Omental fat pad (tissue), 4 donors: Measurements from ENCODE around the gene AIM2. TPM values are rescaled to one million over a fixed set of nuclear protein-coding genes. Genes with fewer than 3 reads are reported as not detected.

Experiments used
- ATAC-seq: fragments of 150-250 bp; one replicate; pipeline ENCODE4 v1.9.1; 2016; ENCODE audit warnings: mild to moderate bottlenecking, moderate library complexity; ENCODE audit not compliant: low FRiP score
- DNase-seq: peaks from one replicate; pipeline ENCODE4 v3.0.0-alpha.2; 2019; ENCODE audit warnings: low spot score
- CTCF ChIP-seq, 3 donors: fragments of 450-650 bp; IDR thresholded peaks; one replicate each; pipeline ENCODE4 v1.5.1; 2016 to 2017; ENCODE audit warnings: antibody characterized with exemption in 3 of 3, mild to moderate bottlenecking in 3 of 3, moderate library complexity in 2 of 3
- total RNA-seq, 4 donors: library from RNA; depleted of rRNA; stranded (reverse); fragments of >200 nt; gene quantifications; one replicate each; pipeline ENCODE4 v1.1.0, GENCODE V29; 2016

The AIM2 gene
- total RNA-seq, 4 donors from 2014 or later = 0.46 to 5.2 (median 1.2) TPM

- DNase-seq (no peak), ATAC-seq (no peak)
- no peak for TF ChIP-seq CTCF (IDR thresholded peaks at IDR 0.05)
Measured at GRCh38 chr1:159079525-159079924, 3.0 kb upstream of the AIM2 start.

DNA sequence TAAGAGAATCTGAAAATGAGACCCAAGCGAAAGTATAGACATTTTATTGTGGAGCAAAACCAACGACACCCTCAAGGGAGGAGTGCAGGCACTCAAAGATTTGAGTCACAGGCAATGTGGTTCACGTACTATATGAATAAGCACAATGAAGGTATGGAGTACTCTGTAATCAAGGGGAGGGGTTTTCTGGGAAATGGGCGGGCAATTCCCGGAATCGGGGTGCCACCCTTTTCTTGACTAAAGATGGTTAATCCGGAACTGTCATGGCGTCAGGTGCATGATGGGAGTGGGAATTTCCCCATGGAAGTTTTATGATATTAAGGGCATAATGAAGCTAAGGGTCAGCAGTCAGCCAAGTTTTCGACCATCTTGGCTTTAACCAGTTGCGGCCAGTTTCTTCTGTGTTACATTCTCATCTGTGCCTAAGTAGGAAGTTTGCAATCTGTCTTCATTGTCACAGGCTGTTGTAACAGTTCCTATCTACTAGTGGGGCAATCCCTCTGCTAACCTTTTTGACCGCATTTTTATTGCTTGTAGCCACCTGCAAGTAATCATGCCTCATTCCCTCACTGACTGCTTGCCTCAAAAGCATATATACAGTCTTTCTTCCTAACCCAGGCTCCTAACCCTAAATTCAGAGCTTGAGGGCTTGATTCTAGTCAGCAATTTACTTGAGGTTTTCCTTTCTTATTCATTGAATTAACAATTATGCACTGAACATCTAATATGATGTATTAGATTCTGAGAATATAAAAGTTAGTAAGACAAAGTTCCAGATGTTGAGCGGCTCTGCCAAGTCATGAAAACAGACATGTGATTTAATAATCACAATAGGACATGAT is 775 bp upstream of the AIM2 start:
- ATAC-seq (peak; percentile 44), DNase-seq (peak; percentile 42)
- no peak for TF ChIP-seq CTCF (IDR thresholded peaks at IDR 0.05)

GRCh38 chr1:159071970-159072582 is 4.5 kb downstream of the AIM2 start:
- DNase-seq (no peak), ATAC-seq (peak; percentile 87)

GRCh38 chr1:159068886-159069285 is 7.7 kb downstream of the AIM2 start:
- DNase-seq (no peak), ATAC-seq (no peak)
- TF ChIP-seq CTCF (IDR thresholded peaks at IDR 0.05) = no peak

More at GRCh38 chr1:159071970-159072582, 4.5 kb downstream of the AIM2 start:
- TF ChIP-seq CTCF (IDR thresholded peaks at IDR 0.05) = peak in 1 of 3 donors; percentile 20

GRCh38 chr1:159067699-159068621 is 8.6 kb downstream of the AIM2 start:
- DNase-seq = no peak
- ATAC-seq = no peak
- TF ChIP-seq CTCF (IDR thresholded peaks at IDR 0.05) = no peak

- DNase-seq = no peak
- TF ChIP-seq CTCF (IDR thresholded peaks at IDR 0.05) = no peak
- no peak for ATAC-seq
Measured at GRCh38 chr1:159066108-159066507, 10.5 kb downstream of the AIM2 start.
